IPS DF 4.7 (cell line): ENCODE results near the gene CNKSR3.
A peak's percentile ranks its signal among the peaks of the same experiment; 100 is the strongest.
"Not testable (repeated sequence)": the region's sequence is repeated elsewhere in the genome, so short reads cannot be mapped to it uniquely, and the experiment has no call there.

Experiments used
- DNase-seq: peaks from one replicate; pipeline ENCODE4 v3.0.0-alpha.2; 2013; ENCODE audit warnings: low spot score; ENCODE audit errors: extremely low read depth

CNKSR3 gene

GRCh38 chr6:154510144-154510905, at the start of gene CNKSR3:
CNKSR3 (minus strand) TSS chr6:154510685; CDS start chr6:154510114, 571 bp downstream.
- DNase-seq, result peak; percentile 75

DNA sequence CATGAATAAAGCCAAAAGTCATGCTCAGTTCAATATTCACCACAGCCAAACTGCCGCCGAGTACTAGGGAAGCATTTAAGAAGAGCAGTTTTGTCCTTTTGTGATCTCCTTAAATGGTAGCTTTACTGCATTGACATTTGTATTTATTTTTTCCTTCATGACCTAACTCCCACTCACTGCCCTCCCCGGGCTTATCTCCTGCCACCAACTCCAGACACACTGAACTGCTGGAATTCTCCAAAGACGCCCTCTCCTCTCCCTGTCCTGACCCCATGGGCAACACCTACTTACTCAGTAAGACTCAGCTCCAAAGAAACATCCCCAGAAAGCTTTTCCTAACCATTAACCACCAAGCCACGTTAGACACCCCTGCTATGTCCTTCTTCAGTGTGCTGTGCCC, 48.5 kb upstream of the CNKSR3 start:
- DNase-seq, result no peak

GRCh38 chr6:154558513-154558912, 48.0 kb upstream of the CNKSR3 start:
- no peak for DNase-seq

GRCh38 chr6:154555073-154555677, 44.7 kb upstream of the CNKSR3 start:
- no peak for DNase-seq

DNA sequence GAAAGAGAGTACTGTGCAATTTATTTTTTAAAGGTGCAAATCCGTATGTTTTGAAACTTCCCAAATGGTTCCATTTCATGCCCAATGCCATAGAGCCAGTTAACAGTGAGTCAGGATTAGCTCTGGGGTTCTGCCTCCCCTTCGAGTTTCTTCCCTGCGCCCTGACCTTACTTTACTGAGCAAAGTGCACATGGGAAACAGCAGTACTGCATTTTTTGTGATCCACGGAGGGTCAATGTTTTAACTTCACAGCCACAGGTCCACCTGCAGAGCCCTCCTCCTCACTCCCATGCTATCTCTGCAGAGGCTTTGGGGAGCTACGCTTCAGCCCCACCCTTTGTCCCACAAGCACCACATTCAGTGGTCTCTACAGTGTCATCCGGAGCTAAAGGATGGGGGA, 44.0 kb upstream of the CNKSR3 start:
- DNase-seq, result no peak

DNA sequence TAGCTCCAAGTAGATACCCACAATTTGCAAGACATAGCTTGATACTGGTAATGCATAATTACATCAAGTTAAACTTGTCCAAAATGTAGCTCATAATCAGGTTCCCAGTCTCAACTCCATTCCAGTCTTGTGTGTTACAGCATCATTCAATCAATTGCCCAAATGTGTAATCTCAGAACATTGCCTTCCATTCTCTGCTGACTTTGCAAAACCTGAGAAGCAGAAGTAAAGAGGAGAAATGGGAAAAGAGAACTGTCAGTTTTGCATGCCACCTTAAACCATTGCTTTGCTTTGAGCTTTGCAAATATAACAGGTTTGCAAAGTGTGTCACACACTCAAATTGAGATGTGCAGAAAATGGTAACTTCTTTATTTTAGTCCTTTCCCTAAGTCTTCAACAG, 40.3 kb upstream of the CNKSR3 start:
- no peak for DNase-seq

- no peak for DNase-seq
Observed at GRCh38 chr6:154549179-154549578, 38.7 kb upstream of the CNKSR3 start.

DNA sequence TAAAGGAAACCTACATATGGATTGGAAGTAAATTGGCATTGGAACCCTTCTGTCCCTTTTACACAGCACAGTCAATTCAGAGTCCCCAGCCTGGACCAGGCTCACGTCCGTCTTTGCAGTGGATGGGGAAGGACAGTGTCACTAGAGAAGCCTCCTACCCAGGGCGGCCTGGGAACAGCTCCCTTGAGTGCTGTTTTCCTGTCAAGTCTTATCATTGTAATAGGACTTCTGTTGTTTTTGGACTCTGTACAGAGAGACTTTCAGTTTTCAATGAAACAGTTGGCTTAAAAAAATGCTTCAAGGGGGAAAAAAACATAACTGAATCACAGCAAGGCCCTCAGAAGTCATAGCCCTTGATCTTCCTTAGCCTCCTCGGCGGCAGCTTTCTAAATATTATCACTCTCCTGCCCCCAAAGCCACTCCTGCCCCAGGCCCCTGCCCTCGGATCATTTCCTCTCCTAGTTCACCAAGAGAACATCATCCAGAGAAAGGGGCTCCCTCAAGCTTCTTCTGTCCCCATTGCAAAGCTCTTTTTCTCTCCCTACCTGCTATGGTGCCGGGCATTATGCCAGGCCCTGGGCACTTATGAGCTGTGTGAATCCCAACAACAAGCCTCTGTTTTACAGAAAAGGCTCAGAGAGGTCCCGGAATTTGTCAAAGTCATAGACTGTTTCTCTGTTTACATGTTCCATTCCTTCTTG, 37.8 kb upstream of the CNKSR3 start:
- no peak for DNase-seq

GRCh38 chr6:154543628-154544027, 33.1 kb upstream of the CNKSR3 start:
- DNase-seq, result no peak

DNA sequence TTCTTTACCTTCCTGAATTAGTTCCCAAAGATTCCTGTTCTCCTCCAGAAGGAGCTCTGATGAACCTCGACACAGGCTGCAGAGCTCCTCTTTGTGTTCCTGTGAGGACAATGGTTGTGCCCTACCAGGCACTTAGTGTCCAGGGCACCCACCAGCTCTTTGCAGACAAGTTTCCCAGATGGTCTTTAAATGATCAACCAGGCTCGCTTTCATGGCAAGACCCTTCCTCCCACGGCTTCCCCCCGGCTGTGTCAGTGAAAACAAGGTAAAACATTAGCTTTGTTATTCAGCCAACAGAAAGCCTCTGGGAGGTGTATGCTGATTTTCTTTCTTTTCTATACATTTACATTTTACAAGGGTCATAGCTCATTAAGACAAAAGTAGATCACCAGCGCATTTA, 32.3 kb upstream of the CNKSR3 start:
- DNase-seq, result peak; percentile 71

DNA sequence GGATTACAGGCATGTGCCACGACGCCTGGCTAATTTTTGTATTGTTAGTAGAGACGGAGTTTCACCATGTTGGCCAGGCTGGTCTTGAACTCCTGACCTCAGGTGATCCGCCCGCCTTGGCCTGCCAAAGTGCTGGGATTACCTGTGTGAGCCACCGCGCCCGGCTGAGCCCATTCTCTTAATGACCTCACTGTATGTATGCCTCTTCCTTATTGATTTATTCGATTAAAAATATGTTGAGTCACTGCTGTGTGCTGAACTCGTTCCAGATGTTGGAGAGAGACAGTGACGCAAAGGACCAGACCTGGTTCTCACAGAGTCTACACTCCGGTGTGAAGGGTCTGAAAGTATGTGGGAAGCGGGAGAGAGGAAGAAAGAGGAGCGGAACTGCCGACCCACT, 31.4 kb upstream of the CNKSR3 start:
- not testable (repeated sequence) for DNase-seq

DNA sequence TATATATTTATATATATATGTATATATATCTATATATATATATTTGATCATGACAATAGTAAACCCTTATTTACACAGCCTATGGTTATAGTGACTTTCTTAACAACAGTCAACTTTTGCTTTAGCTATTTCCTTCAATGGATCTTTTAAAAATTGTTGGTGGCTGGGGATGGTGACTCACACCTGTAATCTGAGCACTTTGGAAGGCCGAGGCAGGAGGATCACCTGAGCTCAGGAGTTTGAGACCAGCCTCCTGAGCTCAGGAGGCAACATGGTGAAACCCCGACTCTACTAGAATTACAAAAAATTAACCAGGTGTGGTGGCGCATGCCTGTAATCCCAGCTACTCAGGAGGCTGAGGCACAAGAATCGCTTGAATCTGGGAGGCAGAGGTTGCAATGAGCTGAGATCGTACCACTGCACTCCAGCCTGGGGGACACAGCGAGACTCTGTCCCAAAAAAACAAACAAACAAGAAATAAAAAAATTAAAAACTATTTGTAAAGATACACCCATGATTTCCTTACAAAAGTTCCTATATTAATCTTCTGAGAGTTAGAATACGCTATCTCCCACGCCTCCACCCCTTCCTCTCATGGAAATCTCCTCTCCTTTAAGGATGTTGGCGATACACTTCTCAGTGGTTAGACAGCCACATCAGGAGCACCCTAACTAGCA, 29.2 kb upstream of the CNKSR3 start:
- no peak for DNase-seq

DNA sequence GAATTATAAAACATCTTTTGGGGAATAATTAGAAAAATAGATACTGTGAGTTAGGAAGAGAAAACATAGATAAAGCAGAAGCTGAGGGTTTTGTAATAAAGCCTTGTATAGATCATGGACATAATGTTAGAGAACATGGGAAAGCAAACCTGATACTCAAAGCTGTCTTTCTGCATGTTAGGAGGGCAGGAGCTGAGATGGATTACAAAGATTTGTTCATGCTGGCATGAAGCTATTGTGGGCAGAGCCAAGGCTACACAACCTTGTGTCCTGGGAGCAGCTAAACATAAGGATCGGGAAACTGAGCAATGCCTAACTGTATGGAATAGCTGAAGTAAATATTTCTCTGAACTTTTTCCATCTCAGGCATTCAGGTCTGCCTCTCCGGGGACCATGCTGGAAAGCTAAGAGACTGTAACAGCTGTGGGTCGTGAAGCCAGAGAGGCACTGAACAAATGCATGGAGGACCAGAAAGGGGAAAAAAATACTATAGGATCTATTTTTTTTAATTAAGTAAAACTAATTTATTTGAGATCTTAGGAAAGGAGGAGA, 28.2 kb upstream of the CNKSR3 start:
- DNase-seq, result no peak

GRCh38 chr6:154537511-154538325, 27.2 kb upstream of the CNKSR3 start:
- no peak for DNase-seq

- DNase-seq, result no peak
Observed at GRCh38 chr6:154536999-154537398, 26.5 kb upstream of the CNKSR3 start.

DNA sequence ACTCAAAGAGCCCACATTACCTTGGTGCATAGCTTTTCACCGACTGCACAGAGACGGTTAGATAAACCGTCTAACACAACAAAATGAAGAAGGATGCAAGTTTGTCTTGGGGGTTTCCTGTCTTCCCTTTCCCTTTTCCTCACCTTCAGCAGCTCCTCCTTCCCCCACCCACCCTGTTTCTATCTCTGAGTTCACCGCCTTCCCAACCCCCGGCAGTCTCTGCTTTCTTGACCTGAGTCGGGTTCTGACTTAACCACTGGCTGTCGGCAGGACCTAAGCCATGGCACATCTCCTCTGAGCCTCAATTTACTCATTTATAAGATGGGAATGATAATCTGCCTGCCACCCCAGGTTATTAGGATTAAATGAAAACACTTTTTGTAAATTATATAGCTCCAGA, 25.8 kb upstream of the CNKSR3 start:
- DNase-seq, result no peak

GRCh38 chr6:154535851-154536250, 25.4 kb upstream of the CNKSR3 start:
- DNase-seq, result no peak

DNA sequence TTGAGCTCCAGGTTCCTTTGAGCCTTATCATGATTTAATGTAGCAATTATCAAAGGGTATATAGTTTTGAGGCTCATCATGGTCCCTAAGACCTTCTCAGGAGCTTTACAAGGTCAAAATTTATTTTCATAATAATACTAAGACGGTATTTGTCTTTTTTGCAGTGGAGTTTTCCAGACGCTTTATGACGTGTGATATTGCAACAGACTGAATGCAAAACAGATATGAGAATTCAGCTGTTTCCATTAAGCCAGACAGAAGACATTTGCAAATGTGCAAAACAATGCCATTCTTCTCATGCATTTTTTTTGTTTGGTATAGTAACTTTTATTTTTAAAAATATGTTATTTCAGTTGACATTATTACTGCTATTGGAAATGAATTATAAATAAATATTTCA, 24.7 kb upstream of the CNKSR3 start:
- DNase-seq, result no peak

DNA sequence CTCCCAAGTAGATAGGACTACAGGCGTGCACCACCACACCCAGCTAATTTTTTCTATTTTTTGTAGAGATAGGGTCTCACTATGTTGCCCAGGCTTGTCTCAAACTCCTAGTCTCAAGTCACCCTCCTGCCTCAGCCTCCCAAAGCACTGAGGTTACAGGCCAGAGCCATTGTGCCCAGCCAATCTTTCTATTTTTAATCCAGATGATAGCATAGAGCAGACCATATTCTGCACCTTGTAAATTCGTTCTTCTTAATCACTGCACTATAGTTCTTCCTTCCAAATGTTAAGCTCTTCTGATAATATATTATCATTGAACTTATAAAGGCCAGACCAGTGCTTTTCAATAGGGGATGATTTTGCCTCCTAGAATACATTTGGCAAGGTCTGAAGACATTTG, 24.0 kb upstream of the CNKSR3 start:
- no peak for DNase-seq

DNA sequence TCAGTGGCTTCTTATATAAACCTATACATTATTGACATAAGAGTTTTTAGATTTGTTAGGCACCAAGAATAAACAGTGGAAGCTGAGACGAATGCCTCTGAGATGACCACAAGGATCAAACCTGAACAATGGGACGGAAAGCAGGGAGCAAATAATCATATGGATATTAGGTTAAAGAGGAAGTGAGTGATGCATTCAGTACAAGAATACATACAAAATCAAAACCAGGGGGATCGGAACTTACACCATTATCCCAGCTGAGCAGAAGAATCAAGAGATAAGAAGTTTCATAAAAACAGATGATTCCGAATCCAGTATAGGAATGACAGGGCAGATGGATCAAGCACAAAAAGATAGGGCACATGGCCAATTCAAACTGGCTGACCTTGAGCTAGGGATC, 21.9 kb upstream of the CNKSR3 start:
- DNase-seq, result no peak

GRCh38 chr6:154529957-154530356, 19.5 kb upstream of the CNKSR3 start:
- DNase-seq, result no peak
